ENCODE results near the gene TEKT2.

Gene TEKT2

GRCh38 chr1:36088265-36088576 lies 4.3 kb downstream of the TEKT2 start:
- Histone ChIP-seq H3K9me3 (ENCODE audit: control insufficient read depth, insufficient read depth, low read depth, low read length) (no peaks in the 10 kb centered on the region), H3K27ac (ENCODE audit: extremely low read depth, low read depth, low read length) (peak overlapping the region; percentile 65; the same call in 1 of the 2 replicates), H3K36me3 (ENCODE audit: control insufficient read depth in 2 of 2, insufficient read depth in 1 of 2, low read length in 2 of 2) (peaks cover 4 to 34% of the 10 kb centered on the region in 2 experiments; a peak in 2 of 3 replicates), H3K4me1 (ENCODE audit: control insufficient read depth, insufficient read depth, low read length) (no peaks in the 10 kb centered on the region), H3K4me3 (ENCODE audit: low read depth, low read length) (peak overlapping the region; percentile 91)
- CTCF ChIA-PET = no interaction called here
- POLR2A ChIA-PET = no interaction called here
- TF ChIP-seq ZSCAN16 (tag by site-specific recombination; IDR thresholded peaks at IDR 0.05) (no peak), ZIC2 (tag by site-specific recombination; IDR thresholded peaks at IDR 0.05) (peak; percentile 89; the same call in 1 of the 2 replicates), ZNF350 (tag by site-specific recombination; IDR thresholded peaks at IDR 0.05) (no peak)

GRCh38 chr1:36088577-36089392 lies 4.9 kb downstream of the TEKT2 start, which contains the start of gene ADPRS:
Gene ADPRS, plus strand, starts transcription at chr1:36088892. Its CDS starts 13 bp downstream, at chr1:36088905.
- Histone ChIP-seq H3K4me3 (ENCODE audit: low read depth, low read length) (peak within 1 kb of the TSS; percentile 91), H3K36me3 (ENCODE audit: control insufficient read depth in 2 of 2, insufficient read depth in 1 of 2, low read length in 2 of 2) (peaks cover 4 to 39% of the 10 kb centered on the region in 2 experiments; a peak in 2 of 3 replicates), H3K27ac (ENCODE audit: extremely low read depth, low read depth, low read length) (peak within 1 kb of the TSS; percentile 65; the same call in 1 of the 2 replicates), H3K9me3 (ENCODE audit: control insufficient read depth, insufficient read depth, low read depth, low read length) (no peaks in the 10 kb centered on the region), H3K4me1 (ENCODE audit: control insufficient read depth, insufficient read depth, low read length) (no peaks in the 10 kb centered on the region)
- POLR2A ChIA-PET = no interaction called here
- CTCF ChIA-PET = interaction anchor here (1.0 to 1.1 kb wide), 2 partner anchors 9 to 205 kb away, joined by 3 to 4 read pairs; partner anchors contain the start of gene AGO1
- TF ChIP-seq ZSCAN5A (tag by site-specific recombination; IDR thresholded peaks at IDR 0.05) (peak; percentile 97), ZNF747 (tag by site-specific recombination; IDR thresholded peaks at IDR 0.05) (no peak), ZNF146 (tag by site-specific recombination; IDR thresholded peaks at IDR 0.05) (peak; percentile 50), ZBTB44 (tag by site-specific recombination; IDR thresholded peaks at IDR 0.05) (peak; percentile 70; the same call in 1 of the 2 replicates), KLF10 (tag by site-specific recombination; IDR thresholded peaks at IDR 0.05) (peak; percentile 90), ZNF837 (tag by site-specific recombination; IDR thresholded peaks at IDR 0.05) (no peak), ZNF558 (tag by site-specific recombination; IDR thresholded peaks at IDR 0.05) (no peak), YY2 (tag by site-specific recombination; IDR thresholded peaks at IDR 0.05) (peak; percentile 99), ZSCAN16 (tag by site-specific recombination; IDR thresholded peaks at IDR 0.05) (peak; percentile 37), ZNF140 (tag by site-specific recombination; IDR thresholded peaks at IDR 0.05) (no peak), ZNF10 (tag by site-specific recombination; IDR thresholded peaks at IDR 0.05) (no peak; the same call in none of the 2 replicates), ZNF404 (tag by site-specific recombination; IDR thresholded peaks at IDR 0.05) (no peak), ZNF596 (tag by site-specific recombination; IDR thresholded peaks at IDR 0.05) (no peak), ZIC2 (tag by site-specific recombination; IDR thresholded peaks at IDR 0.05) (peak; percentile 82), SP3 (tag by site-specific recombination; IDR thresholded peaks at IDR 0.05) (peak; percentile 95), ZNF544 (tag by site-specific recombination; IDR thresholded peaks at IDR 0.05) (no peak), ZNF138 (tag by site-specific recombination; IDR thresholded peaks at IDR 0.05; ENCODE audit: borderline replicate concordance) (no peak), ZFP37 (tag by site-specific recombination; IDR thresholded peaks at IDR 0.05) (peak; percentile 84), ZNF513 (tag by site-specific recombination; IDR thresholded peaks at IDR 0.05) (no peak), ZNF292 (tag by site-specific recombination; IDR thresholded peaks at IDR 0.05; ENCODE audit: borderline replicate concordance, low read depth) (no peak), FEZF1 (tag by site-specific recombination; IDR thresholded peaks at IDR 0.05) (no peak), SALL2 (tag by site-specific recombination; IDR thresholded peaks at IDR 0.05; ENCODE audit: borderline replicate concordance) (no peak; the same call in 1 of the 2 replicates), ZNF23 (tag by site-specific recombination; IDR thresholded peaks at IDR 0.05; ENCODE audit: borderline replicate concordance) (no peak), ZNF707 (tag by site-specific recombination; IDR thresholded peaks at IDR 0.05) (no peak), ZEB2 (tag by site-specific recombination; IDR thresholded peaks at IDR 0.05) (peak; percentile 87), ZNF133 (tag by site-specific recombination; IDR thresholded peaks at IDR 0.05) (no peak), ZNF585B (tag by site-specific recombination; IDR thresholded peaks at IDR 0.05) (no peak), HOXA7 (CRISPR knock-in tag; IDR thresholded peaks at IDR 0.05; ENCODE audit: borderline replicate concordance) (no peak)

Data from HEK293 (cell line).